CD14-positive monocyte (primary cell): ENCODE data around the gene SERPINB5. TPM values are rescaled to one million over a fixed set of nuclear protein-coding genes. Genes with fewer than 3 reads are reported as not detected.

Experiments
- DNase-seq, 3 donors: peaks; one replicate each; pipeline ENCODE4 v3.0.0-alpha.2; 2011 to 2022
- H2AFZ ChIP-seq: 2 replicates; pipeline ENCODE4 v1.6.0; 2012; ENCODE audit warnings: mild to moderate bottlenecking, low read depth, low read length, inconsistent platforms; ENCODE audit not compliant: insufficient read depth, poor library complexity, severe bottlenecking
- H3K27ac ChIP-seq, 2 donors: 1 replicate in 1 of 2; 2 replicates in 1 of 2; pipeline ENCODE4 v1.5.1; 2012 to 2013; ENCODE audit warnings: low read length in 2 of 2, control low read depth in 1 of 2, inconsistent platforms in 1 of 2, low read depth in 1 of 2, mild to moderate bottlenecking in 1 of 2
- H3K27me3 ChIP-seq, 2 donors: one replicate each; pipeline versions ENCODE4 v1.6.0 to v1.6.1; 2011 to 2013; ENCODE audit warnings: low read length in 2 of 2; ENCODE audit not compliant: control insufficient read depth in 2 of 2, insufficient read depth in 2 of 2
- H3K36me3 ChIP-seq, 2 donors: replicated peaks in 1 of 2; 1 replicate in 1 of 2; 2 replicates in 1 of 2; pipeline versions ENCODE4 v1.5.1 to v1.6.1; 2012 to 2013; ENCODE audit warnings: low read length in 2 of 2, control low read depth in 1 of 2, inconsistent platforms in 1 of 2, mild to moderate bottlenecking in 1 of 2; ENCODE audit not compliant: insufficient read depth in 2 of 2, control insufficient read depth in 1 of 2
- H3K4me1 ChIP-seq, 2 donors: 1 replicate in 1 of 2; 2 replicates in 1 of 2; pipeline versions ENCODE4 v1.5.1 to v1.6.1; 2012 to 2013; ENCODE audit warnings: low read length in 2 of 2, control low read depth in 1 of 2, inconsistent platforms in 1 of 2, mild to moderate bottlenecking in 1 of 2, moderate library complexity in 1 of 2; ENCODE audit not compliant: insufficient read depth in 2 of 2, control insufficient read depth in 1 of 2
- H3K4me2 ChIP-seq: replicated peaks from 2 replicates; pipeline ENCODE3; 2012; ENCODE audit warnings: low read length, moderate library complexity, mild to moderate bottlenecking; ENCODE audit not compliant: poor library complexity, severe bottlenecking; ENCODE audit errors: extremely low read depth
- H3K4me3 ChIP-seq, 3 experiments: fragments of 200-600 bp in 1 of 3; sonication (generic) in 1 of 3; replicated peaks in 1 of 3; 1 replicate in 2 of 3; 2 replicates in 1 of 3; pipeline ENCODE4 v1.5.1; 2011 to 2013; ENCODE audit warnings: low read length in 3 of 3, mild to moderate bottlenecking in 3 of 3, control low read depth in 2 of 3, low read depth in 2 of 3, inconsistent platforms in 1 of 3, moderate library complexity in 1 of 3
- H3K79me2 ChIP-seq: 2 replicates; pipeline ENCODE4 v1.6.0; 2012; ENCODE audit warnings: mild to moderate bottlenecking, control low read depth, inconsistent platforms, low read length, moderate library complexity; ENCODE audit not compliant: insufficient read depth
- H3K9ac ChIP-seq: 2 replicates; pipeline ENCODE4 v1.6.0; 2017; ENCODE audit warnings: low read length, mild to moderate bottlenecking; ENCODE audit not compliant: insufficient read depth, poor library complexity, severe bottlenecking
- H3K9me3 ChIP-seq, 2 donors: replicated peaks in 1 of 2; 1 replicate in 1 of 2; 2 replicates in 1 of 2; pipeline versions ENCODE4 v1.5.1 to v1.6.1; 2012 to 2013; ENCODE audit warnings: low read length in 2 of 2, control low read depth in 1 of 2; ENCODE audit not compliant: control insufficient read depth in 1 of 2, insufficient read depth in 1 of 2
- H4K20me1 ChIP-seq: 2 replicates; pipeline ENCODE4 v1.6.0; 2012; ENCODE audit warnings: mild to moderate bottlenecking, low read length, control low read depth, moderate library complexity; ENCODE audit not compliant: insufficient read depth
- H3K27ac Mint-ChIP-seq, 7 donors: one replicate each; pipeline ENCODE4 v1.8.0; 2020; ENCODE audit warnings: mild to moderate bottlenecking in 7 of 7, mixed read lengths in 7 of 7, moderate library complexity in 6 of 7, inconsistent platforms in 2 of 7
- H3K27me3 Mint-ChIP-seq, 3 donors: one replicate each; pipeline ENCODE4 v1.8.0; 2021 to 2022; ENCODE audit warnings: low read depth in 3 of 3, mild to moderate bottlenecking in 3 of 3, mixed read lengths in 3 of 3, moderate library complexity in 3 of 3, inconsistent platforms in 1 of 3
- H3K36me3 Mint-ChIP-seq, 2 donors: one replicate each; pipeline ENCODE4 v1.8.0; 2020; ENCODE audit warnings: mixed read lengths in 2 of 2, inconsistent platforms in 1 of 2, mild to moderate bottlenecking in 1 of 2
- H3K4me1 Mint-ChIP-seq: one replicate; pipeline ENCODE4 v1.8.0; 2020; ENCODE audit warnings: mild to moderate bottlenecking, mixed read lengths
- H3K4me3 Mint-ChIP-seq, 2 donors: one replicate each; pipeline ENCODE4 v1.8.0; 2020; ENCODE audit warnings: mild to moderate bottlenecking in 2 of 2, mixed read lengths in 2 of 2, moderate library complexity in 1 of 2
- H3K9me3 Mint-ChIP-seq, 7 donors: one replicate each; pipeline ENCODE4 v1.8.0; 2020 to 2022; ENCODE audit warnings: mixed read lengths in 7 of 7, mild to moderate bottlenecking in 6 of 7, moderate library complexity in 6 of 7, inconsistent platforms in 2 of 7
- WGBS: methylation state at CpG from one replicate; pipeline ENCODE4 v1.1.5; 2013; ENCODE audit warnings: missing lambda C conversion rate; ENCODE audit not compliant: insufficient coverage; 5-methylcytosine and 5-hydroxymethylcytosine counted together
- intact Hi-C, 2 donors: fragments of 100-400 bp; cut with micrococcal nuclease; formaldehyde crosslinking; loops; one replicate each; pipeline versions ENCODE4 v1.15.0 to v1.15.1; 2023
- polyA plus RNA-seq, 3 donors: library from polyadenylated mRNA; depleted of rRNA in 1 of 3; unstranded in 2 of 3; stranded (reverse) in 1 of 3; fragments of 300-500 nt in 2 of 3; fragments of >200 nt in 1 of 3; fragmentation: Illumina TruSeq in 2 of 3; gene quantifications; 1 replicate in 2 of 3; 2 replicates in 1 of 3; pipeline ENCODE4 v1.2.3, GENCODE V29; 2012 to 2021
- TF ChIP-seq, protein P1 (sequence below): fragments of 200-600 bp; IDR thresholded peaks from one replicate; pipeline ENCODE4 v1.8.0; 2022; ENCODE audit warnings: antibody characterized with exemption, mild to moderate bottlenecking

SERPINB5 gene
- polyA plus RNA-seq, 3 donors = not detected

DNA sequence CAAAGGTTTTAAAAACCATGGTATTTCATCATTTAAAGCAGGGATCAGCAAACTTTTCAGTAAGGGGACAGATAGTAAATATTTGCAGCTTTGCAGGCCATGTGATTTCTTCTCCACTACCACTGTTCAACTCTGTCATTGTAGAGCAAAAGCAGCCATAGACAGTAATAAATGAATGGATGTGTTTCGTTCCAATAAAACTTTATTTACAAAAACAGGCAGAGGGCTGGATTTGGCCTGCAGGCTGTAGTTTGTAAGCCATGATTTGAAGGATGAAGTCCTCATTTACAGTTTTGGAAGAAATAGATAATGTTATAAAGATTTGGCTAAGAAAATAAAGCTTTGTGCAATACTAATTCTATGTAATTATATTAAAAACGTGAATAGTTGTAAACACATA lies 67.3 kb downstream of the SERPINB5 start:
- Histone ChIP-seq H4K20me1 (no peaks in the 10 kb centered on the region), H3K27ac (no peak overlapping the region), H3K9me3 (no peaks in the 10 kb centered on the region), H3K9ac (no peak overlapping the region), H3K4me3 (no peak overlapping the region), H3K36me3 (no peaks in the 10 kb centered on the region), H2AFZ (no peak overlapping the region), H3K79me2 (no peaks in the 10 kb centered on the region), H3K27me3 (no peaks in the 10 kb centered on the region), H3K4me2 (no peak overlapping the region), H3K4me1 (no peaks in the 10 kb centered on the region)
- intact Hi-C loops = no loop called here
- TF ChIP-seq, protein P1, sequence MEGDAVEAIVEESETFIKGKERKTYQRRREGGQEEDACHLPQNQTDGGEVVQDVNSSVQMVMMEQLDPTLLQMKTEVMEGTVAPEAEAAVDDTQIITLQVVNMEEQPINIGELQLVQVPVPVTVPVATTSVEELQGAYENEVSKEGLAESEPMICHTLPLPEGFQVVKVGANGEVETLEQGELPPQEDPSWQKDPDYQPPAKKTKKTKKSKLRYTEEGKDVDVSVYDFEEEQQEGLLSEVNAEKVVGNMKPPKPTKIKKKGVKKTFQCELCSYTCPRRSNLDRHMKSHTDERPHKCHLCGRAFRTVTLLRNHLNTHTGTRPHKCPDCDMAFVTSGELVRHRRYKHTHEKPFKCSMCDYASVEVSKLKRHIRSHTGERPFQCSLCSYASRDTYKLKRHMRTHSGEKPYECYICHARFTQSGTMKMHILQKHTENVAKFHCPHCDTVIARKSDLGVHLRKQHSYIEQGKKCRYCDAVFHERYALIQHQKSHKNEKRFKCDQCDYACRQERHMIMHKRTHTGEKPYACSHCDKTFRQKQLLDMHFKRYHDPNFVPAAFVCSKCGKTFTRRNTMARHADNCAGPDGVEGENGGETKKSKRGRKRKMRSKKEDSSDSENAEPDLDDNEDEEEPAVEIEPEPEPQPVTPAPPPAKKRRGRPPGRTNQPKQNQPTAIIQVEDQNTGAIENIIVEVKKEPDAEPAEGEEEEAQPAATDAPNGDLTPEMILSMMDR = no peak
- WGBS = no CpG with 5 or more reads among the region's 2 CpGs
- no peak overlapping the region for H3K4me3 Mint-ChIP-seq
- H3K4me1 Mint-ChIP-seq = no peaks in the 10 kb centered on the region
- no peak for DNase-seq
- H3K27ac Mint-ChIP-seq = no peak overlapping the region
- no peaks in the 10 kb centered on the region for H3K9me3 Mint-ChIP-seq
- H3K36me3 Mint-ChIP-seq = no peaks in the 10 kb centered on the region
- H3K27me3 Mint-ChIP-seq = peaks cover 3 to 7% (median 4%) of the 10 kb centered on the region in 3 donors

DNA sequence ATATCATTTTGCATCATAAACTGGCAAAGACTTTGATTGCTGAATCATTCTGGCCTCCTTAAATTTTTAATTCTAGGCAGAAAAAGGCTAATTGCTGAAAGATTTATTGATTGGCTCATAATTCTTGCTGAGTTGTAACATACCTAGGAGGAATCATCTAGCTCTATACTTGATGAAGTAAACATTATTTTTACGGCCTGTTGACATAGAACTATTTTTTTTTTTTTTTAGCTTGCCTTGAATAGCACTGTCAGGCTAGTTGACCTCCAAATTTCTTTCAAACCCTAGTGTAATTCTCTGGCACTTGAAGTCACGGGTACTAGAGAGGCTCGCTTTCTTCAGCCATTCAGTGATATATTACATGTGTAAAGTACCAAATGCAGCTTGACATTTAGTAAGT lies 68.2 kb downstream of the SERPINB5 start:
- no peak overlapping the region for H3K9ac ChIP-seq
- intact Hi-C loops = no loop called here
- no peak overlapping the region for H2AFZ ChIP-seq
- H3K27me3 Mint-ChIP-seq = peaks cover 3 to 6% (median 4%) of the 10 kb centered on the region in 3 donors
- WGBS = no CpG with 5 or more reads among the region's 3 CpGs
- no peaks in the 10 kb centered on the region for H3K36me3 Mint-ChIP-seq
- no peaks in the 10 kb centered on the region for H4K20me1 ChIP-seq
- H3K79me2 ChIP-seq = no peaks in the 10 kb centered on the region
- no peaks in the 10 kb centered on the region for H3K9me3 Mint-ChIP-seq
- H3K4me1 ChIP-seq = no peaks in the 10 kb centered on the region
- H3K27ac ChIP-seq = no peak overlapping the region
- H3K27me3 ChIP-seq = no peaks in the 10 kb centered on the region
- no peaks in the 10 kb centered on the region for H3K4me1 Mint-ChIP-seq
- H3K4me2 ChIP-seq = no peak overlapping the region
- no peak for DNase-seq
- H3K4me3 Mint-ChIP-seq = no peak overlapping the region
- H3K27ac Mint-ChIP-seq = no peak overlapping the region
- TF ChIP-seq, protein P1 = no peak
- no peak overlapping the region for H3K4me3 ChIP-seq
- no peaks in the 10 kb centered on the region for H3K9me3 ChIP-seq
- H3K36me3 ChIP-seq = no peaks in the 10 kb centered on the region
